T-helper 2 cell (primary cell): ENCODE measurements around the gene TNFRSF13B.
"Not testable (repeated sequence)": the region's sequence is repeated elsewhere in the genome, so short reads cannot be mapped to it uniquely, and the experiment has no call there.

Source experiments
- DNase-seq, 5 experiments: peaks; one replicate each; pipeline versions ENCODE4 v3.0.0 to v3.0.0-alpha.2; 2012 to 2022

The TNFRSF13B gene

DNA sequence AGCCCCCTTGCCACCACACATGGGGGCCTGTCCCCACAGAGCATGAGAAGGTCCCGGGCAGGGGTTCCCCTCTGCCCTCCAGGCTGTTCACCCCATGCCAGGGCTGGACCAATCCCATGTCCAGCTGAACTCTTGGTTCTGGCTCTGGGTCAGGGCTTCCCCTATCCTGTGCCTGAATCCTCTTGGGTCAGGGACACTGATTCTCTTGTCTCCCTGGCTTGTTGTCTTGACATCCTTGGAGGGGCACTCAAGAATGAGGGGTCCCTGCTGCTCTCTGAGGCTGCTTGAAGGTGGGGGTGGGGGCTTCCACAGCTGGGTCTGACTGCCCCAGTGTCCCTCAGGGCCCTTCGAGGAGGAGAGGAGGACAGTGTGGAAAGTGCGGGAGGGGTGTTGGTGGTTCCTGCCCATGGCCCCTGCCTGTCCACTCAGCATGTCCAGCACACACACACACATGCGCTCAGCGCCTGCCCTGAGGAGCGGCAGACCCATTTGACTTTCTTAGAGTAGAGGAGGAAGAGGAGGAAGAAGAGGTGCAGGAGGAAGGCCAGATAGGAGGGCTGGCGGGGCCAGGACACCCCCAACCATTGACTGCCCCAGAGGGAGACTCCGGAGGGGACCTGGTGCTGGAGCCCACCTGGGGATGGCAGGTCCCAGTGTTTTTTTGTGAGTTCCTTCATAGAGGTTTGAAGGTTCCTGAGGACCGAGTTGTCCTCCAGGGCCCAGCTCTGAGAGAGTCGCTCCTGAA lies 47.0 kb downstream of the TNFRSF13B start:
- no peak for DNase-seq

DNA sequence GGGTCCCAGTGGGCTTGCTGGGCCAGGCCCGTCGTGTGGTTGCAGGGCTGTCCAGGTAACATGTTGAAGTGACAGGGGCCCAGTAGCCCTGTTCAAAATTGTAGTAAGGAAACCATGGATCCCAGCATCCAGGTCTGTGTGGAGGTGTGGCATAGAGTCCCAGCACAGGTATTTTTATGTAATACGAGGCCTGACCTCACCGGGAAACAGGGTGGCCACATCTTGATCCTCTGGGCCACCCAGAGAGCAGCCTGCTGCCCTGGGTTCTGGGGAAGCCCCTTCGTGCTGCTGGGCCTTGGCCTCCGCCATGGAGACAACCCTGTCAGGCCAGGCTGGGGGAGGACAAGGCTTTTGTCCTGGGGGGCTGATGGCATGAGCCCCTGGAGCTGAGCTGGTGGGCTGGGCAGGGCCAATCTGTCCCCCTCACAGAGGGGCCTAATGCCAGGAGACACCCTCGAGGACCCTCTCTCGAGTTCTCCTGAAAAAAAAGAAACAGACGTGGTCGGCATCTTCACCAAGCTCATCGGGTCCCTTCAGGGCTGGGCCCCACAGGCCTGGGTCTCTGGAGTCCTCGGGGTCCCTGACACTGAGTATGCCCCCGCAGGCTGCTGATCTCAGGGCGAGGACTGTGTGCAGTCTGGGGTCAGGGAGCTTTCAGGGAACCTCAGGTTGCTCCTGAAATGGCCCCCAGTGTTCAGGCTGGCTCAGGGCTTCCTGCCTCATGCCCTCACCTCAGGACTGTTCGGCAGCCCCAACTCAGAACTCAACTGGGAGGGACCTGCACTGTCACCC lies 47.8 kb downstream of the TNFRSF13B start:
- no peak for DNase-seq

DNA sequence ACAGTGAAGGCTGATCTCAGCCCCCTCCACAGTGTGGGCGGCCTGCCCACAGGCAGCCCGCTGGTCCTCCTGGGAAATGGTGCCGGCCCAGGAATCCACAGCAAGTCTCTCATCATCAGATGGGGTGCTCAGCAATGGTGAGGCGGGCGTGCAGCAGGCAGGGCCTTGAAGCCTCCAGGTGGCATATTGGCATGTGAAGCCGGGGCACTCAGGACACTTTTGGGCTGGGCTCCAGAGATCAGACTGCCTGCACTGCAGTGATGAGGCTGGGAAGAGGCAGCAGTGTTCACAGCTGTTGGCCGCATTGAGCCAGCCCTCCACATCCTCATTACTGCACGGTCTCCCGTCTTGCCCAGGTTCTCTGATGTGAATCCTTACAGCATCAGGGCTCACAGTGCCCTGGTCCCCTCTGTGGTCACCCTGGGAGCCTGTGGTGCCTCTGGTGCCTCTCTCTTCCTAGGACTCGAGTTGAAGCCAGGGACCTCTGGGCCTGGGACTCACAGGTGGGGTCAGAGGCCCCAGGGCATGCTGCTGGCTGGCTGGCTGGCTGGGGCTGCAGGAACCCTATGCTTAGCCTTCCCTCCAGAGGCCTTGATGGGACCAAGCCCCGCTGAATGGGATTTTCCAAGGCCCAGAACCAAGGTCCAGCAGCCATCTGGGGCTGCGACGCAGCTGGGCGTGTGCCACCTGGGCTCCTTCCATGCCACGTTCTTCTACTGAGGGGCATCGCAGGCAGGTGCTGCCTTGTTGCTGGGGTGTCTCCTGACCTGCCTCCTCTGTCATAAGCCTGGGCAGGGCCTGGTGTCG lies 48.6 kb downstream of the TNFRSF13B start:
- DNase-seq: no peak

DNA sequence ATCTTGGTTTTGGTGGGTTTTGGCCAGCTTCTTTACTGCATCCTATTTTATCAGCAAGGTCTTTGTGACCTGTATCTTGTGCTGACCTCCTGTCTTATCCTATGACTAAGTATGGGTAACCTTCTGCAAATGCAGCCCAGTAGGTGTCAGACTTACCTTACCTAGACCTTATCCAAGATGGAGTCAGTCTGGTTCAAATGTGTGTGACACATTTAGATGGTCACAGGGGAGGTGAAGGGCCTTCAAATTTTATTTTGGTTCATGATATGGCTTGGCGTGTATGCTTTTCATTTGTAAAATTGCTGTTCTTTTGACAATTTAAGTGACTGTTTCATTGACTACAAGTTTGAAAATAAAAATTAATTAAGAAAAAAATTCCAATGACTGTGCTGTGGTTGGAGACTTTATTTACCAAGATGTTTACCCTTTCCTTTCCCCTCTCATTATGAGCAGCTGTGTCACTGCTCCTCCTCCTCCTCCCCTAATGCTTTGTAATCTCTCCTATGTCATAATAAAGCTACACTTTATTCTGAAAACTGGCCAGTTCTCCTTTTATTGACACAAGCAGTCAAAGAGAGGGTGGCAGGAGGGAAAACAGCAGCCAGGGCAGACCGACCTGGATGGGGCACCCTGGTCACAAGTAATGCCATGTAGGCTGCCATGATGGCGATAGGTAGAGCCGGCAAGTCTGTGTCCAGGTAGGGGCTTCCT lies 49.4 kb downstream of the TNFRSF13B start:
- DNase-seq: peak in 1 of 5 experiments; percentile 19

DNA sequence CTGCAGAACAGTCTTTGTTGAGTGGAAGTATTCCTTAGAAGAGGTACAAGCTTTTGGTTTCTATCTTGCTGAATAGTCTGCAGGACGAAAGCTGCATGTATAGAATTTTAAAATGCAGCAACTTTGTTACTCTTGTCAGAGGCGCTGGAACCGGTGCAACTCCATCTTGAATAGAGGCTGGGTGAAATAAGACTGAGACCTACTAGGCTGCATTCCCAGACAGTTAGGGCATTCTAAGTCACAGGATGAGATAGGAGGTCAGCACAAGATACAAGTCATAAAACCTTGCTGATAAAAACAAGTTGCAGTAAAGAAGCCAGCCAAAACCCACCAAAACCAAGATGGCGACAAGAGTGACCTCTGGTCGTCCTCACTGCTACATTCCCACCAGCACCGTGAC lies 50.5 kb downstream of the TNFRSF13B start:
- not testable (repeated sequence) for DNase-seq

DNA sequence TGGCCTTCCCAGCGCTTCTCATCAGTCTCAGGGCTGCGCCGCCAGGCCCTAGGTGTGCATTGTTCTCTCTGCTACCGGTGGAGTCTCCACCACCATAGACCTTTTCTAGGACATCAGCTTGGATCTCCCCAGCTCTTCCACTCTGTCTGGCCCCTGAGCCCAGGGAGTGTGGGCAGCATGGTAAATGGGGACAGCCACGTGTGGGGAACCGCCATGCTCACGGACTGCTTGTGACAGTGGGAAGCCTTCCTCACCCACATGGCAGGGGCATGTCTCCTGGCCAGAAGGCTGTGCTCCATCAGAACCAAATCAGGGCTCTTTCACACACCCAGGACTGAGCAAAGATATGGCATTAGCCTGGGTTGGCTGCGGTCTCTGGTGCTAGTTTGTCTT lies 51.3 kb downstream of the TNFRSF13B start:
- DNase-seq: no peak

DNA sequence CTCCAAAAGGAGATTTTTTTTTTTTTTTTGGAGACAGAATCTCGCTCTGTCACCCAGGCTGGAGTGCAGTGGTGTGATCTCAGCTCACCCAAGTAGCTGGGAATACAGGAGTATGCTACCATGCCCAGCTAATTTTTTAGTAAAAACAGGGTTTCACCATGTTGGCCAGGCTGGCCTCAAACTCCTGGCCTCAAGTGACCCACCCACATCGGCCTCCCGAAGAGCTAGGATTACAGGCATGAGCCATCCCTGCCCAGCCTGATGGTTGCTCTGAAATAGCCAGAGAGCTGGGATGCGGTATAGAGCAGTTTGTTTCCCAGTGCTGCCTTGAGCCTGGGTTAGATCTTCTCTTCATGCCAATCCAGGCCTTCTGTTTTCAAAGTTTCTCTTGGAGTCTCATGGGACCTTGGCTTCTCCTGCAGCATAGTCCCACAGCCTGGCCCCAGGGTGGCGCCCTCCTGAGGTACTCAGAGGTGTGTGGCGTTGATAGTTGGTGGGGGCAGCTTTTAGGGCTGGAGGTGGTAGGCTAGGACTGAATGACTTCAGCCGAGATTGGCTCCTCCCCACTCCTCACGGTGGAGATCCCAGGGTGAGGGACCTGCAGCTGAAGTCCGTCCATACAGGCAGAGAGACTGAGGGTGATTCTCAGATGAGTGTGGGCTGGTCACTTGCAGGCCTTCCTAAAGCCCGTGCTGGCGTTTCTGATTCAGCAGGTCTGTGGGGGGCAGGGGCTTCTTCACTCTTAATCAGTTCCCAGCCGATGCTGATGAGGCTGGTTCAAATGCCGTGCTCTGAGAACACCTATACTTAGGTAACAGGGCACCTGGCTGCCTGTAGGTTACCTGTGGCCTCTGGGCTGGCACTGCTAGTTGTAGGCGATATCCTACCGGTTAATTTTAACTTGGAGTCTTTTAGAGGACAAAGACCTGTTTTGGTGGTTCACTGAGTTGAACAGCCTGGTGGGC lies 52.0 kb downstream of the TNFRSF13B start:
- DNase-seq: no peak

DNA sequence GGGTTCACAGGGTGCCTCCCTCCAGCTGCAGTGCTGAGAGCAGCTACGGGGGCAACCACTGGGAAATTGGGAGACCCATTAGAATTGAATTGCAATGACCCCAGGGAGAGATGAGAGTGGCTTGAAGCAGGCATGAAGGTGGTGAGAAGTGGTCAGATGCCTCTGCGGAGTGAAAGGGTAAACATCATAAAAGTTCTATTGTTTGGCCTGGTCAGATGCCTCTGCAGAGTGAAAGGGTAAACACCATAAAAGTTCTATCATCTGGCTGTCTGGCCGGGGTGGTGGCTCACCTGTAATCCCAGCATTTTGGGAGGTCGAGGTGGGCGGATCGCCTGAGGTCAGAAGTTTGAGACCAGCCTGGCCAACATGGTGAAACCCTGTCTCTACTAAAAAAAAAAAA lies 53.5 kb downstream of the TNFRSF13B start:
- no peak for DNase-seq

DNA sequence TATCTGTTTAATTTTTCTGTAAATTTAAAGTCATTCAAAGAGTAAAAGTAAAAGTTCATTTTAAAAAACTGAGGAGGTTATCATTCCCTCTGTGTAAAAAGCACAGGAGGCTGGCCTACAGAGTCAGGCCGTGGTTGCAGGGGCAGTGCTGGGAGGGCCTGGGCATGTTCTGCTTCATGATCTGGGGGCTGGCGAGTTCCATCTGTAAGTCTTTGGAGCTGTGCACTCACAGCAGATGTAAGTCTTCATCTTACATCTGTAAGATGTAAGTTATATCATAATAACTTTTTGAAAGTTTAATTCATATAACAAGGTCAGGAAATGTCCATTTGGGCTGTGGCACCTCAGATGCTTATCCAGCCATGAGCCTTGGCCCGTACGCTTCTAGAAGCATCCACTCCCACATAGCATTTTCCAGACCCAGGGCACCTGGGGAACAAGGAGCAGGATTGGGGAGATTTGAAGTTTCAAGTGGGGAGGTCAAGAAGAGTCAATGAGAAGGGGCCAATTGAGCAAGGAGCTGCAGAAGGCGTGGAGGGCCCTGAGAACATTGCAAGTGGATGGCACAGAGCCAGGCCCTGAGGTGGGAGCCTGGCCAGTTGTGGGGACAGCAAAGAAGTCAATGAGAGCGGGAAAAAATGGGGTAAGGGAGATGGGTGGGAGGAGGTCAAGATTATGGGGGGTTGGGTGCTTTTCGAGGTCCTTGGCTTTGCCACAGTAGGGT lies 54.1 kb downstream of the TNFRSF13B start:
- DNase-seq: no peak

DNA sequence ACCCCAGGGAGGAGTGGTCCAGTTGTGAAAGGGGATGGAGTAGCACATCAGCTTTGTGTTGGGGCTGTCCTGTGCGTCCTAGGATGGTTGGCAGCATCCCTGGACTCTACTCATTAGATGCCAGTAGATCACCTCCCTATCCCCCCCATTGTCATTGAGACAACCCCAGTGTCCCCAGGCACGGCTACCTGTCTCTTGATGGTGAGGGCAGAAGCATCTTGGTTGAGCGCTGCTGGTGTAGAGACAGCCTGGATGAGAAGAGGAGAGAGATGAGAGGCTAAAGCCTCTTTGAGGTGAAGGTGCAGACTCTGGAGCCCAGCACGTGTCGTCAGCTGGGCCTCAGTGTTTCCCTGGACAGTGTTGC lies 55.4 kb downstream of the TNFRSF13B start:
- no peak for DNase-seq

DNA sequence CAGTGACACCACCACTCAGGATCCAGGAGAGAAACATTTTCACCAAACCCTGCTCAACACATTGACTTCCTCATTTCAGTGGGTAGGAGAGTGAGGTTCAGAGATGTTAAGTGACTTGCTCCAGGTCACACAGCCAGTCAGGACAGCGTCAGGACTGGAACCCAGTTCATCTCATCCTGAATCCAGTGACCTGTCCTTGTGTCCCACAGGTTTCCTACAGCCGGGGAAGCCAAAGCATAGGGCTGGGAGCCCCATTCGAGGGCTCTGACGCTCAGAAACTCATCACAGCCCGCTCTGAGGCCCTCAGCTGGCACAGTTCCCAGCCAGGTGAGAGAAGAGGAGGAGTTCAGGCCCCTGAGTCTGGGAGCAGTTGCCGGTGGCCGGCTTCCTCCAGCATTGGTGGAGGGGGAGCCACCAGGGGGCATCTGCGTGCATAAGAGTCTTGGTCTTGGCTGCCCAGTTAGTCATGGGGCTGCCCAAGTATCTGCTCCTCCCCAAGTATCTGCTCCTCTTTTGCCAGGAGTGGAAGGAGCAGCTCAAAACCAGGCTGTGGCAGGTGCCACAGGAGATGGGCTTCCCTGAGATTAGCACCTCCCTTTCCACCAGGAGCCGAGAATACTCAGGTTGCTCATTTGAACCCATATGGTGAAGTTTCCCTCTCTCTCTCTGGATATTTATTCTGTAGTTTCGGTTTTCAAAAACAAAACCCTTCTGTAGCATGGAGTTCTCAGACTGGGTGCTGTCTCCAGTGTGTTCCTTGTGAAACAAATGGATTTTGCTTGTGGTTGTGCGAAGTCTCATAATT lies 56.0 kb downstream of the TNFRSF13B start:
- DNase-seq: peak in 1 of 5 experiments; percentile 12

DNA sequence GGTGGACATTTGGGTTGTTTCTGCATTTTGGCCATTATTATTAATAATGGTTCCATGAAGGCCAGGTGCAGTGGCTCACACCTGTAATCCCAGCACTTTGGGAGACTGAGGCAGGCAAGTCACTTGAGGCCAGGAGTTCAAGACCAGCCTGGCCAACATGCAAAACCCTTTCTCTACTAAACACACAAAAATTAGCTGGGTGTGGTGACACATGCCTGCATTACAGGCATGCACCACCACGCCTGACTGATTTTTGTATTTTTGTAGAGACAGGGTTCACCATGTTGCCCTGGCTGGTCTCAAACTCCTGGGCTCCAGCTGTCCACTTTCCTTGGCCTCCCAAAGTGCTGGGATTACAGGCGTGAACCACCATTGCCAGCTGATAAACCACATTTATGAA lies 58.5 kb downstream of the TNFRSF13B start:
- DNase-seq: no peak

DNA sequence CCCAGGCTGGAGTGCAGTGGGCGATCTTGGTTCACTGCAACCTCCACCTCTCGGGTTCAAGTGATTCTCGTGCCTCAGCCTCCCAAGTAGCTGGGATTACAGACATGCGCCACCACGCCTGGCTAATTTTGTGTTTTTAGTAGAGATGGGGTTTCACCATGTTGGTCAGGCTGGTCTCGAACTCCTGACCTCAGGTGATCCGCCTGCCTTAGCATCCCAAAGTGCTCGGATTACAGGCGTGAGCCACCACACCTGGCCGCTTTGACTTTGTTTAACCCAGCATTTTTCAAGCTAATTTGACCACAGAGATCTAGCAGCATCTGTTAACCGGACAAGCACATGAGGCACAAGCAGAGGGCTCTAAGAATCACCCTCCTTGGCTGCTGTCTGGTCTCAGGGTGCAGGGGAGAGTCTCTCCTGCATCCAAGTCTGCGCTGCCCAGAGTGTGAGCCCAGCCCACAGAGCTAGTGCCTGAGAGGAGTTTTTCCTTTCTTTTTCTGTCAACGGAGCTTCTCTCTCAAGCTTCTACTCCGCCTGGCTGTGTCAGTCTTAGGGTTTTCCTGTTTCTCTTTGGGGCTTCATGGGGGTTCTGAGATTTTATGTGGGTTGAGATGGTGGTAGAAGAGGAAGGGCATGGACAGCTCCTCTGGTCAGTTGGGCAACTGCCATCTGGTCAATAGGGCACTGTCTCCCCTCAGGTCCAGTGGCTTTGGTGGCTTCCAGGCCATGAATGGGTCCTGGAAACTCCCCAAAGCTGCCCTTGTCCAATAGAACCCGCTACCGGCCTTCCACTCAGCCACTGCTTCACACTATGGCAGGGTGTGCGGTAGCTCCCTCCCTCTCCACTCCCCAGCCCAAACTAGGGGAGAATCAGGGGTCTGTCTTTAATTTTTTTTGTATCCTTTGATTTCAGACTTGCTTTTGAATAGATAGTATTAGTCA lies 59.6 kb downstream of the TNFRSF13B start:
- no peak for DNase-seq

DNA sequence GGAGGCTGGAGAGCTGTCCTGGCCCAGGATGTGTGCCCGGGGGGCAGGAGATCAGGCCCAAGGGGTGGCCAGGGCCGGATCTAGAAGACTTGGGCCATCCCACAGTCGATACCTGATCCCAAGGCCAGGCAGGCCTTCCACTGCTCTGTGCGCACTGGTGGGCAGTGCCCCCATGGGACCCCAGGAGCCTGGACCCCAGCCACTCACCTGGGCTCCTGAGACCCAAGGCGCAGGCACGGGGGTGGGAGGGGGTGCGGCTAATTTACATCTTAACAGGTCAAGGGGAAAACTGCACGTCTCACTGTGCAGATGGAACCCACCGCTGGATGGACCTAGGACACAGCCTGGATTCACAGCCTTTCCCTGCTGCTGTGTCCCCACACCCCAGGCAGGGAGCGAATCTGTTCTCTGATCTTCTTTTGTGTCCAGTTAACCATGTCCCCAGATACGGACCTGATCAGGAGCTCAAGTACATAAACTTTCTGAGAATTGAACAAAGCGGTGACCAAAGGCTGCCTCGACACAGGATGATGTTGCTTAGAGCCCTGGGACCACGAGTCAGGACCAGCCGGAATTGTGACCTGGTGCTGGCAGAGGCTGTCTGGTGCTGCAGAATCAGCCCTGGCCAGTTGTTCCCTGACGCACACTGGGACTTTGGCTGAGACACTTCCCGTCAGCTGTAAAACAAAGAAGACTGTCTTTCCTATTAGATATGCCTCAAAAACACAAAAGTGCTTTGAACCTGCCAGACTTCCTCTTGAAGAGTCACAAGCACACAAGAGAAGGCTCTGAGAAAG lies 60.6 kb downstream of the TNFRSF13B start:
- no peak for DNase-seq

DNA sequence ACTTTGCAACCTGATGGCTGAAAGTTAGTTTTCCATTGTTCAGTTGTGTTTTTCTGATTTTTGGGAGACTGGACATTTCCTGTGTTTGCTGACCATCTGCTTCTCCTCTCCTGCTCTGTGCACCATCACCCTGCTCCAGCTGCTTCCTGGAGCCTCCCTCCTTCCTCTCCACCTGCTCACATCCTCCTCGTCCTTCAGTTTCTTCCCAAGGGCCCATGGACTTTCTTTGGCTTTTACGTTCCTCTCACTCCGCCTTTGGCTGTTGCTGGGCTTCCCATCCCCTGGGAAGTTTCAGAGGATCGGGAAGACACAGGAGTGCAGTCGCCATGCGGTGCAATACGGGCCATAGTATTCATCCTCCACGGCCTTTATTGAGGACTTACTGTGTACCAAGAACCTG lies 61.6 kb downstream of the TNFRSF13B start:
- no peak for DNase-seq

DNA sequence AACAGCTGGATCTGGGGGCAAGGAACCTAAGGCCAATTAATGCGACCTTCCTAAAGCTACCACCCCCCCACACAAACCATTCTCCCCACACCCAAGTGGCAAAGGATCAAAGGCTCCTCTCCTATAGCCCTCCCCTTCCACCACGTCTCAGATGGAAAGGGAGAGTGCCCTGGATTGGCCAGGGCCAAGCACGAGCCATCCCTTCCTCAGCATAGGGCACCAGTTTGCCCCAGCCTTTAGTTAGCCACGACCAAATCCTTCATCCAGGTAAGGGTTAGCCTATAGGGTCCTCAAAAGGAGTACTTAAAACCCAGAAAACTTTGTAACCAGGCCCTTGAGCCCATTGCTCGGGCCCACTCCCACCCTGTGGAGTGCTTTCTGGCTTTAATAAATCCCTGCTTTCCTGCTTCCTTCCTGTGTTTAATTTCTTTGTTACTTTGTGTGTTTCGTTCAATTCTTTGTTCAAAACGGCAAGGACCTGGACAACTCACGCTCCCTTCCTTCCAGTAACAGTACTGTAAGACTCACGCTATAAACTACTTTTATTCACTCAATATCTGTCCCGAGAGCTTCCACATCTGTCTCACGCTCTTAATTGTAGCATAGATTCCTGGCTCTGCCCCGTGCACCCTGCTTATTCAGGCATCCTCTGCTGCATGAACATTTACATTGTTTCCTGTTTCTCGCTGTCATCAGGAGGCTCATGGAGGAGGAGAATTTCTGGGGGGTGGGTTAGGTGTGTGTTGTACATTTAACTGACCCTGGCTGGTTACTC lies 62.3 kb downstream of the TNFRSF13B start:
- no peak for DNase-seq

DNA sequence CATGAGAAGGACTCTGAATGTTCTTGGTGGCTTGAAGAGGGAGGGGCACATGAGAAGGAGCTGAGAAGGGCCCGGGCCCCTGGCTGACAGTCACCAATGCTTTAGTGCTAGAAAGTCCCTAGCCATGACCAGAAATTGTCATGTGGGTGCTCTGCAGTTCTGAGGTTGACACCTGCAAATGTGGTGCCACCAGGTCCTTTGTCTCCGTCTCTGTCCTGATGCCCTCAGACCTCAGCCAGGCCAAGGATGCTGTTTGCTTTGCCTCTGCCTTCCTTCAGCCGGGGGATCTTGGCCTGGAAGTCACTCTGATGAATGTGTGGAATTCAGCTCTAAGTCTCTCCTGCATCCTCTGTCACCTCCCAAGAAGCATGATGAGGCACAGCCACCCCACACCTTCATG lies 63.6 kb downstream of the TNFRSF13B start:
- no peak for DNase-seq
